H7 (cell line): ENCODE measurements around the gene CDK17. TPM values are rescaled to one million over a fixed set of nuclear protein-coding genes. Genes with fewer than 3 reads are reported as not detected.

Experiments
- DNase-seq: peaks from one replicate; pipeline ENCODE4 v3.0.0; 2012
- H3K27me3 ChIP-seq: 2 replicates; pipeline ENCODE4 v1.6.0; 2011; ENCODE audit warnings: mild to moderate bottlenecking, low read length; ENCODE audit not compliant: control insufficient read depth, insufficient read depth
- H3K36me3 ChIP-seq: replicated peaks from 2 replicates; pipeline ENCODE4 v1.5.1; 2011; ENCODE audit warnings: low read length; ENCODE audit not compliant: control insufficient read depth, insufficient read depth
- H3K4me3 ChIP-seq: 2 replicates; pipeline ENCODE4 v1.5.1; 2011; ENCODE audit warnings: low read depth, mild to moderate bottlenecking, control low read depth, low read length, moderate library complexity; ENCODE audit not compliant: insufficient read depth
- total RNA-seq: library from RNA; depleted of rRNA; stranded (reverse); fragments of >200 nt; shearing (Covaris generic); gene quantifications from 2 replicates; pipeline ENCODE4 v1.2.3, GENCODE V29; 2014

Gene CDK17
- total RNA-seq, 1 experiment from 2014 or later: 25.5 TPM

DNA sequence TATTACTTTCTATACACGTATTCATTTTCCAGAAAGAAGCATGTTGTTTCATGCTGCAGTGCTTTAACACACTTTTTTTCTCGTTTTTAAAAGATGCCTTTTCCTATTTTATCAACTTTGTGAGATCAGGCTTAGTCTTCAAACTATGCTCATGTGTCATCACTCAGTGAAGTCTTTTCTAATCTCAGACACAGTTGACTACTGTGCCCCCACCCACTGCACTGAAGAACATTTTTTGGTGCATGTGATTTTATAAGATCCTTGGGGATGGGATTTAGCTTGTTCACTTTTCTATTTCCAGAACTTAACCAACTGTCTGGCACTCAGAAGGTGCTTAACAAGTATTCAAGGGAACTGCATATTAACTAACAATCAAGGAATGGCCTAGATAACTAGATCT lies 85.5 kb downstream of the CDK17 start:
- H3K27me3 ChIP-seq: no peaks in the 10 kb centered on the region
- H3K36me3 ChIP-seq: no peaks in the 10 kb centered on the region
- H3K4me3 ChIP-seq: no peak overlapping the region
- DNase-seq: no peak

DNA sequence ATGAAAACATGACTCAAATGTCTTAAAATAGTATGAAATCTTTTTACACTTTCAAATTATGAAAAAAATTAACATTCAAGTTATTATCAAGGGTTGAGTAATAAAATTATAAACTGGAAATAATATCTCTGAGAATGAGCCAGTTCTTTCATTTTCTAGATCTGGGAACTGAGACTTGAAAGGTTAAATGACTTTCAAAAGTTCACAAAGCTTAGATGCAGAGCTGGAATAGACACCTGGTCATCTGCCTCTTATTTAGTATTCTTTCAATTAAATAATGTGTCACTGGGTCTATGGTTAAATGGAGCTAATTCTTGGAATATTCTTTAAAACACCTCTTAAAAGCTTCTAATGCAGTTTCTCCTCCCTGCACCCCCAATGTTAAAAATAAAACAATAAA lies 86.6 kb downstream of the CDK17 start:
- H3K36me3 ChIP-seq: no peaks in the 10 kb centered on the region
- no peaks in the 10 kb centered on the region for H3K27me3 ChIP-seq
- no peak overlapping the region for H3K4me3 ChIP-seq
- no peak for DNase-seq

DNA sequence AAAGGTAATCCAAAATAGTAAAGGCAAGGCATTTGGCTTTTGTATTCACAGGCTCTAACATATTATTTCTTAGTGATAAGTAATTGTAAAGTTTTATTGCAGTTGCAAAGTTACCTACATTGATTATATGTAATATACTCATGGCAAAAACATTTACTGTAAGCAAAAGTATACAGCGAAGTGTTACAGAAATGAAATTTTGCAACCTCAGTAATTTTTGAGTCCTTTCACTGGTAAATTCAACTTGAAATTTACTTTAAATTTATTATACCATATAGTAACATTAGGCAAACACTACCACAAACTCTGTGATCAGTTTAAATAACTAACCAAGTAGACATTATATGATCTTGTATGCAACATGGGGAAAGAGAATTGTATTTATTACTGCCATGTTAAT lies 89.0 kb downstream of the CDK17 start:
- Histone ChIP-seq H3K36me3 (no peaks in the 10 kb centered on the region), H3K4me3 (no peak overlapping the region), H3K27me3 (no peaks in the 10 kb centered on the region)
- DNase-seq: no peak

DNA sequence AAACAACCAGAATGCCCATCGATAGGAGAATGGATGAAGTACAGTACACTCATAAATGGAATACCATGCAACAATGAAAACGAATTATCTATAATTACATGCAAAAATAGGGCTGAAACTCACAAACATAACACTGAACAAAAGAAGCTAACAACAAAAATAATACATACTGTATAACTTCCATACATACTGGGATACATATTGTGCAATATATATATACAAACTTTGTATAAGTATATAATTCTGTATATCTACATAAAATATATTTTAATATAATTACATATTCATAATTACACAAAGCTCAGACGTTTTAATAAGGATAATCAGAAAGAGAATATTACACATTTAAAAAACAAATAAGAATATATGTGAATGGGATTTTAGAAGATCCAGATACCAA lies 90.2 kb downstream of the CDK17 start:
- H3K27me3 ChIP-seq: no peaks in the 10 kb centered on the region
- no peak for DNase-seq
- H3K4me3 ChIP-seq: no peak overlapping the region
- no peaks in the 10 kb centered on the region for H3K36me3 ChIP-seq

DNA sequence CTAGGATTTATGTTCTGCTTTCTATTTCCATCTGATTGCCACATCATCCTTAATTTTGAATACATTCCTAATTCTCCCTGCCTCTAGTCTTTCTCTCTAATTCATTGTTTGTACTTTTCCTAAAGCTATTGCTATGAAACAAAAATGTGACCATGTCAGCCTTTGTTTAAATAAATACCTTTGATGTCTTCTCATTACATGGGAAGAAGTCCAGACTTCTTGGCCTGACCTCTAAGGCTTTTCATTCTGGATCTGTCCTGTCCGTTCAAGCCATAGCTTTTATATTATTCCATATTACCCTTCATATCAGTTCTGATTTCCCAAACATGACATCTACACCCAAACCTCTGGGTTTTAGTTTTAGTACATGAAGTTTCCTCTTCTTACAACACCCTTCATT lies 91.4 kb downstream of the CDK17 start:
- Histone ChIP-seq H3K27me3 (no peaks in the 10 kb centered on the region), H3K4me3 (no peak overlapping the region), H3K36me3 (no peaks in the 10 kb centered on the region)
- no peak for DNase-seq

DNA sequence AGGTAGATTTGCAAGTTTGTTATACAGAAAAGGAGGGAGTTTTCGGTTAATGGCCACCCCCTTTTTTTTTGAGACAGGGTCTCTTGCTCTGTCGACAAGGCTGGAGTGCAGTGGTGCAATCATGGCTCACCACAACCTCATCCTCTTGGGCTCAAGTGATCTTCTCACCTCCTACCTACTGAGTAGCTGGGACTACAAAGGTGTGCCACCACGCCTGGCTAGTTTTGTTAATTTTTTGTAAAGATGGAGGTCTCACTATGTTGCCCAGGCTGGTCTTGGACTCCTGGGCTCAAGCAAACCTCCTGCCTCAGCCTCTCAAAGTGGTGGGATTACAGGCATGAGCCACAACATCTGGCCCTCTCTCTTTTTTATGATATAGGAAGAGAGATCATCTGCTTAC lies 94.6 kb downstream of the CDK17 start:
- no peaks in the 10 kb centered on the region for H3K27me3 ChIP-seq
- H3K36me3 ChIP-seq: no peaks in the 10 kb centered on the region
- no peak overlapping the region for H3K4me3 ChIP-seq
- DNase-seq: no peak

DNA sequence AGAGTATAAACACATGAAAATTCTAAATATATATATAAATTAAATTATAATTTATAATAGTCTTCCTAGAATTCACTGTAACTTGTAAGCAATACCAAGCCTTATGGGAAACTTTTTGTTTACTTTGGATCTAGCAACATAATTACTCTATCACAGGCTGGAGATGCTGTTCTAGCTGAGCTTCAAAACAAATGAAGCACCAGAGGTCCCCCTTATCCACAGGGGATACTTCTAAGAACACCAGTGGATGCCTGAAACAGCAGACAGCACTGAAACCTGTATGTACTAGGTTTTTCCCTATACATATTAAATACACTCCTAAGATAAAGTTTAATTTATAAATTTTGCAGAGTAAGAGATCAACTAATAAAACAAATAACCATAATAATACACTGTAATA lies 96.6 kb downstream of the CDK17 start:
- no peak overlapping the region for H3K4me3 ChIP-seq
- DNase-seq: no peak
- H3K27me3 ChIP-seq: no peaks in the 10 kb centered on the region
- no peaks in the 10 kb centered on the region for H3K36me3 ChIP-seq

DNA sequence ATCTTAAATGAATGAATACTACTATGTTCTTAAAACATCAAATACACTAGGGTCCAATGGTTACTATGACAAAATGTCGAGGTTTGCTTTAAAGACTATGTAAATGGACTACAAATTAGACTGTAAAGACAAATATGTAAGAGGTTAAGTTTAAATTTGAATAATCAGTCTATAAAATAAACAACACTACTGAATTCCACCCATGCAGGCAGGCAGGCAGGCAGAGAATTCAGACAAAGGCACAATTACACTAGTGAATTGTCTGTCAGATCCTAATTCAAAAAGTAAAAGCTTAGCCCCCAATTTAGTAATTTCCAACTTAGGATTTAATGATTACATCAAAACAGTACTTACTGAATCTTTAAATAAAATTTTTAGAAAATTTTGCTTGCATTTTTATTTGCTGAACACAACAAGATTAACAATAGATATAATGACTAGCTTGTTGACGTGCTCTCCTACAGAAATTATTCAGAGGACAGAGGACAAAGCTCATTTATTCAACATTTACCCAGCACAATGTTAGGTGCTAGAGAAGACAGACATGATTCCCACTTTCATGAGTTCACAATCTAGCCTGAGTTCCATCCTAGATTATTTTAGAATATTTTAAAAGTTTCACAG lies 97.4 kb downstream of the CDK17 start:
- Histone ChIP-seq H3K4me3 (no peak overlapping the region), H3K27me3 (no peaks in the 10 kb centered on the region), H3K36me3 (no peaks in the 10 kb centered on the region)
- no peak for DNase-seq

DNA sequence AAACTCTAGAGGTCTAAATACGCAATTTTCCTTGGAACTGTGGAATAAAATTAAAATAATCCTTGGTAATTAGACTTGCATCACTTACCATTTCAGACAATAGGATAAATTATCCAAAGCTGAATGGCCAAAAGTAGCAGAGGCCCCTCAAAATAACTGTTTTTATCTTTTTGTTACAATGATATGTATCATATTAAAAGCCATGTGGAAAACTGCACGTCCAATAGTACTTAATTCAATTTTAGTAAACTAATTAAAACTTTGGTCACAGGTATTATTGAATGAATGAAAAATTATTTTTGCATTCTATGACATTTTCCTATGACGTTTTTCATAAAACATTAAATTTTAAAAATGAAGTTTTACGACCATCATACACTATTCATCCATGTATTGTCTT lies 98.5 kb downstream of the CDK17 start:
- H3K4me3 ChIP-seq: no peak overlapping the region
- H3K36me3 ChIP-seq: no peaks in the 10 kb centered on the region
- no peak for DNase-seq
- H3K27me3 ChIP-seq: no peaks in the 10 kb centered on the region

DNA sequence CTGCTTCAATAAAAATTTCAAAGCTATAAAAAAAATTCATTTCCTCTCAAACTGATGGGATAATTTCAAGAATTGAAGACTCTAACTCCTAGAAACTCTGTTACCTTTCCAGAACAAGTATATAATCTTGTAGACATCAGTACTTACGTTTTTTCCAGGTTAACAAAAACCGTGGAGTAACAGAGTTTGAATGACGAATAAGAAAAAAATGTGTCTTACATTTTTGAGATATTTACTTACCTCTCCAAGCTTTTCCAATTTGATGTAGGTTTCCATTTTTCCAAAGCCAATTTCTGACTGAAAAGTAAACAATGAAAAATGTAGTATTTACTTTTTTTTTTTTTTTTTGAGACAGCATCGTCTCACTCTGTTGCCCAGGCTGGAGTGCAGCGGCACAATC lies 100.2 kb downstream of the CDK17 start:
- no peaks in the 10 kb centered on the region for H3K27me3 ChIP-seq
- DNase-seq: no peak
- no peaks in the 10 kb centered on the region for H3K36me3 ChIP-seq
- H3K4me3 ChIP-seq: no peak overlapping the region

DNA sequence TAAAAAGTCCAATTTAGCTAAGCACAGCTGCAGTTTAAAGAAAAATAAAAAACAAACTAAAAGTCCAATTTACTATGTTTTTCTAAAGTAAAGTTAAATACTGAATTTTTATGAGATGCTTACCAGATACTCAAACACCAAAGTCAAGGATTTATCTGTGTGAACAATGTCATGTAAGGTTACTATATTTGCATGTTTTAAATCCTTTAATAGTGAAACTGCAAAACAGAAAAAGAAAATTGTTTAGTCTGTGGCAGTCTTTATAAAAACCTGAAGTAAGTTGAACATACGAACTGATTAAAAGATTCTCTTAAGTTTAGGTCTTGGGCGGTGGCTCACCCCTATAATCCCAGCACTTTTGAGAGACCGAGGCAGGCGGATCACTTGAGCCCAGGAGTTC lies 102.7 kb downstream of the CDK17 start:
- Histone ChIP-seq H3K4me3 (no peak overlapping the region), H3K27me3 (no peaks in the 10 kb centered on the region), H3K36me3 (no peaks in the 10 kb centered on the region)
- DNase-seq: no peak

DNA sequence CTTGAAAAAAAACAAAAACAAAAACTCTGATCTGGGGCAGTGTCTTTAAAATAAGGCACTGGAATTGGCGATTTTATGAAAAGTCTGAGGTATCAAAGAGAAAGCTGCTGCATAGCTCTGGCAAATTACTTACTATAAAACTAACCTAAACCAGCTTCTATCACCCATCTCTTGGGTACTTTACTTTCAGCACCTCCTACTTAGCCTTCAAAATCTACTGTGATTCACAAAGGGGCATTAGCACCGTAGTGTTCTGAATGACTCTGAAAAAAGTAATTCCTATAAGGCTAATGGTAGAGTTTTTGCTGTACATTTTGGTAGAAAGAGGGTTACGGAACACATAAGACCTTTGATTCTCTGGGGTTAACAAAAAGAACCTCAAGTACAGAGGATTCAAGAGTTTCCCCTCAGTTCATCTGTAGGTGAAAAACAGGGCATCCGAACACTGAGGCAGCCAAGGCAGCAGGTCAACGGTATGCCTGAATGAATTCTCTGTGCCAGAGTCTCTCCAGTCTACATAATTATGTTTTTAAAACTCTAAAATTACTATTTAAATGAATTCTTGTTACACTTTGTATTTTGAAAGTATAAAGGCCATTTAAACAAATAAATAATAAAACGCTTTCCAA lies 104.6 kb downstream of the CDK17 start:
- H3K36me3 ChIP-seq: no peaks in the 10 kb centered on the region
- no peak for DNase-seq
- H3K4me3 ChIP-seq: no peak overlapping the region
- no peaks in the 10 kb centered on the region for H3K27me3 ChIP-seq

DNA sequence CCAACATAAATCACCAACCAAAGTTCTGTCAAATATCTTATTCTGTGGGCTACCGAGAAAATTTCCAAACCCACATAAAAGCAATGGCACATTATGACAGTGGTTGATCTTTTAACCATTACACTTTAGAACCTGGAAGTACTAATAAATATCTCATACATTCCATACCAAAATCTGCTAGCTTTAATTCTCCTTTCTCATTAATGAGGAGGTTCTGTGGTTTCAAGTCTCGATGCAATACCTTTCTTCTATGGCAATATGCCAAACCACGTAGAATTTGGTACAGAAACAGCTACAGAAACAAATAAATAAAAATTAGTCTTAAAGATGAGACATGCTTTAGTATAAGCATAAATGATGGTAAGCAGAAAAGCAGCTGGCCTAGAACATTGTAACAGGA lies 105.4 kb downstream of the CDK17 start:
- no peak overlapping the region for H3K4me3 ChIP-seq
- H3K36me3 ChIP-seq: no peaks in the 10 kb centered on the region
- no peaks in the 10 kb centered on the region for H3K27me3 ChIP-seq
- DNase-seq: no peak

DNA sequence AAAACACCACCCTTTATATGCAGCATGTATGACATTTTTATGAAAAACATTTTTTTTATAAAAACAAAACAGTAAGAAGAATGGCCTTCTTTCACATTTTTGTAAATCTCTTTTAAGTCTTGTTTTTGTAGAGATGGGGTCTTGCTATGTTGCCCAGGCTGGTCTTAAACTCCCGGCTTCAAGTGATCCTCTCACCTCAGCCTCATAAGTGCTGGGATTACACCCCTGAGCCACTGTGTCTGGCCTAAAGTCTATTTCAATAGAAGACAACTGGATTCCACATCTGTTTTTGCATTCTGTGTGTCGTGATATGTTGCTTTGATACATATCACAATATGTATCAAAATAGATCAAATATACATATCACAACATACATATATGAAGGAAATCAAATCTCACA lies 107.1 kb downstream of the CDK17 start:
- DNase-seq: no peak
- no peak overlapping the region for H3K4me3 ChIP-seq
- no peaks in the 10 kb centered on the region for H3K27me3 ChIP-seq
- H3K36me3 ChIP-seq: no peaks in the 10 kb centered on the region; the same call in 1 of the 2 replicates

DNA sequence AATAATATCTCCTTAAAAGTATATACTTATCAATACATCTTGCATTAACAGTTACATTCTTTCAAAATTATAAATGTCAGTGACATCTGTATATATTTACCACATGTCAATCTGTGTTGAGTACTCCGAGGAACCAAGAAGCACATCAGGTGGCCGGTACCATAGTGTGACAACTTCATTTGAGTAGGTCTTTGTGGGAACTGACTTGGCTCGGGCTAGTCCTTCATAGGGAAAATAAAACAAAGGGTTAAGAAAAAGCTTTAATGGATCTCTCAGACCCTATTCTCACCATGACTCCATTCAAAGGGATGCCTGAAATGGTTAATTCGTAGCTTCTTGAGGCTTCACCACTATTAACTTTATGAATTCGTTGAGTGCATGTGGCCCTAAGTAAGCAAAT lies 111.2 kb downstream of the CDK17 start:
- Histone ChIP-seq H3K36me3 (no peaks in the 10 kb centered on the region; the same call in none of the 2 replicates), H3K27me3 (no peaks in the 10 kb centered on the region), H3K4me3 (no peak overlapping the region)
- peak; percentile 9 for DNase-seq

DNA sequence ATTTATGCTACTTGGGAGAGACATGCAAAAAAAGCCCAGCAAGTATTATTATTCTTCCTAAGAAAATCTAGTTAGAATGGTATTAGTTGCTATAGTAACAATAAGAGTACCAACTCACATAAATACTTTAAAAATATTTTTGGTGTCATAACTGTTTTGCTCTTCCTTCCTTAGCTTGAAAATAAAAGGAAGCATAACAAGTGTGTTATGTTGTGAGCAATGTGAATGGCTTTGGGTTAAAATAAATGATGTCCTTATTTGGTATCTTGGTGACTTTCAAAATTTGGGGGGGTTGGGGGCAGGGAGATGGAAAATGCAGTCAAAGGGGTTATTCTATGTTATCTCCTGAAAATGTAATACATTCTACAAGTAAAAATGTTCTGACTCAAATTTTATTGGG lies 115.1 kb downstream of the CDK17 start:
- H3K4me3 ChIP-seq: no peak overlapping the region
- no peaks in the 10 kb centered on the region for H3K27me3 ChIP-seq
- DNase-seq: no peak
- H3K36me3 ChIP-seq: peaks cover 1% of the 10 kb centered on the region
